Caco-2 (cell line): Measurements from ENCODE around the gene TAGLN2. TPM values are rescaled to one million over a fixed set of nuclear protein-coding genes. Genes with fewer than 3 reads are reported as not detected.

ENCODE experiments used
- BruUV-seq: library from RNA; stranded (reverse); fragments of 400-500 nt; replicated peaks from 2 replicates; lab custom pipeline; 2021; lab: Mats Ljungman, UMichigan
- CTCF ChIA-PET: fragments of 300-600 bp; sonication (Branson Sonifier 250); formaldehyde crosslinking; loops from one replicate; lab custom pipeline; 2022; ENCODE audit warnings: antibody characterized with exemption; lab: Charles Lee
- POLR2A ChIA-PET: fragments of 300-600 bp; sonication (Branson Sonifier 250); formaldehyde crosslinking; loops from one replicate; lab custom pipeline; 2022; ENCODE audit warnings: antibody characterized with exemption; lab: Charles Lee
- DNase-seq, 2 experiments: peaks; one replicate each; pipeline versions ENCODE4 v3.0.0 to v3.0.0-alpha.2; 2020 to 2022
- H3K27me3 ChIP-seq: replicated peaks from 2 replicates; pipeline ENCODE4 v1.6.0; 2011; ENCODE audit warnings: low read length; ENCODE audit not compliant: control insufficient read depth, insufficient read depth
- H3K36me3 ChIP-seq: 2 replicates; pipeline ENCODE4 v1.5.1; 2011; ENCODE audit warnings: low read length; ENCODE audit not compliant: control insufficient read depth, insufficient read depth
- H3K4me1 ChIP-seq: fragments of 250-450 bp; sonication (Bioruptor Pico); 2 replicates; pipeline ENCODE4 v1.5.1; 2020; ENCODE audit warnings: mild to moderate bottlenecking
- H3K4me3 ChIP-seq: 2 replicates; pipeline ENCODE4 v1.5.1; 2011; ENCODE audit warnings: low read depth, mild to moderate bottlenecking, control low read depth, low read length
- H3K9me3 ChIP-seq: fragments of 250-450 bp; sonication (Bioruptor Pico); 2 replicates; pipeline ENCODE4 v1.5.1; 2020; ENCODE audit warnings: mild to moderate bottlenecking, moderate library complexity
- H3K27ac Mint-ChIP-seq: one replicate; pipeline ENCODE4 v1.8.0; 2022; ENCODE audit warnings: mixed read lengths; ENCODE audit not compliant: unreplicated experiment
- H3K27me3 Mint-ChIP-seq: one replicate; pipeline ENCODE4 v1.8.0; 2022; ENCODE audit warnings: mixed read lengths; ENCODE audit not compliant: insufficient read depth, unreplicated experiment
- H3K36me3 Mint-ChIP-seq: one replicate; pipeline ENCODE4 v1.8.0; 2022; ENCODE audit warnings: mild to moderate bottlenecking, mixed read lengths; ENCODE audit not compliant: insufficient read depth, unreplicated experiment
- H3K4me1 Mint-ChIP-seq: one replicate; pipeline ENCODE4 v1.8.0; 2022; ENCODE audit warnings: low read depth, mixed read lengths; ENCODE audit not compliant: unreplicated experiment
- H3K4me3 Mint-ChIP-seq: one replicate; pipeline ENCODE4 v1.8.0; 2022; ENCODE audit warnings: mild to moderate bottlenecking, moderate library complexity, mixed read lengths; ENCODE audit not compliant: unreplicated experiment
- H3K9me3 Mint-ChIP-seq: one replicate; pipeline ENCODE4 v1.8.0; 2022; ENCODE audit warnings: mixed read lengths; ENCODE audit not compliant: unreplicated experiment
- intact Hi-C: fragments of 100-400 bp; cut with micrococcal nuclease; formaldehyde crosslinking; loops from one replicate; pipeline ENCODE4 v1.10.0; 2022; ENCODE audit not compliant: unreplicated experiment
- total RNA-seq: library from RNA; stranded (reverse); gene quantifications from 2 replicates; pipeline ENCODE4 v1.2.3, GENCODE V29; 2022
- TF ChIP-seq, protein P1 (sequence below), 2 experiments: fragments of 200-600 bp in 1 of 2; IDR thresholded peaks; 1 replicate in 1 of 2; 2 replicates in 1 of 2; pipeline versions ENCODE4 v1.5.1 to v1.8.0; 2011 to 2022; ENCODE audit warnings: antibody characterized with exemption in 1 of 2, control low read depth in 1 of 2, inconsistent platforms in 1 of 2, low read depth in 1 of 2, low read length in 1 of 2, mild to moderate bottlenecking in 1 of 2, moderate library complexity in 1 of 2; ENCODE audit not compliant: insufficient read depth in 1 of 2, severe bottlenecking in 1 of 2, unreplicated experiment in 1 of 2

The TAGLN2 gene
- total RNA-seq, 1 experiment from 2014 or later: 531 TPM

DNA sequence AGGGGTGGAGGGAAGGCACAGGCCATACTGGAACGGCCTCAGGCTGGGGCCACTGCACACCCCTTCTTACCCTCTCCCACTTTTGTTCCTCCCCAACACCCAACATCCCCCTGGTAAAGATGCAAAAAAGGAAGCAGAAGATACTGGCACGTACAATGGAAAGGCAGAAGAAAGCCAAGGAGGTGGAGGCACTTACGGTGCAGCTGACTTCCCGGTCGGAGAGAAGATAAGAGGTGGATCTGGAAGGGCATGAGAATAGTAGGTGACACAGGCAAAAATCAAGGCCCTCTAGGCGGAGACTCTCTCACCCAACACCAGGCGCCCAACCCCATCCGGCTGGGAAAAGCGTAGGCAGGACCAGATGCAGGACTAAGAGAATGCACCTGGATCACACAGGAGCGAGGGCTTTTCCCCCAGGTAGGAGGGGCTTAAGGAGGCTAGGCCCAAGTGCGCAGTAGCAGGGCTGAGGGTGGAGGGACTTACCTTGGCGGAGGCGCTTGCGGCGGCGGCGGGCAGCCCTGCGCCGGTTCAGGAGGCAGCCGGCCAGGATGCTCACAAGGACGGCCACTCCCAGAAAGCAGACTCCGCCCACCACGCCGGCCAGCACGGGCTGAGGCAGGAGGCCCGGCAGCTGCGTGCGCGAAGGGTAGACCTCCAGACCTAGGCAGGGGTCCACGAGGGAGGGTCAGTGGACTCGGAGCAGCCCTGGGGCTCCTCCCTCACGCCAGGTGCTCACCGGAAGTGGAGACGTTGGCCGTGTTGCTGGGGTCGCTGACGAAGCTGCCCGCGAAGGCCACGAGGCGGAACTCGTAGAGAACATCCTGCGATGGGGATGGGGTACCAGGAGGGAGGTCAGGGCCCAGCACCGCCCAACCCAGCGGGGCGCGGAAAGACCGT, 4.1 kb upstream of the TAGLN2 start:
- Mint-ChIP-seq H3K27ac (no peak overlapping the region), H3K4me3 (no peak overlapping the region), H3K27me3 (no peaks in the 10 kb centered on the region), H3K36me3 (peaks cover 41% of the 10 kb centered on the region), H3K4me1 (peaks cover 27% of the 10 kb centered on the region), H3K9me3 (no peaks in the 10 kb centered on the region)
- intact Hi-C loops: loop anchor here (10.0 kb wide), 1 partner anchor 155 kb away; the partner anchor contains the start of gene KCNJ9
- Histone ChIP-seq H3K4me3 (no peak overlapping the region), H3K36me3 (peaks cover 2% of the 10 kb centered on the region; the same call in 1 of the 2 replicates), H3K27me3 (no peaks in the 10 kb centered on the region), H3K9me3 (no peaks in the 10 kb centered on the region), H3K4me1 (peaks cover 18% of the 10 kb centered on the region)
- CTCF ChIA-PET: interaction anchor here (0.6 to 1.6 kb wide), 2 partner anchors 79 to 103 kb away, joined by 3 to 7 read pairs; partner anchors contain the start of gene SLAMF8
- TF ChIP-seq, protein P1, sequence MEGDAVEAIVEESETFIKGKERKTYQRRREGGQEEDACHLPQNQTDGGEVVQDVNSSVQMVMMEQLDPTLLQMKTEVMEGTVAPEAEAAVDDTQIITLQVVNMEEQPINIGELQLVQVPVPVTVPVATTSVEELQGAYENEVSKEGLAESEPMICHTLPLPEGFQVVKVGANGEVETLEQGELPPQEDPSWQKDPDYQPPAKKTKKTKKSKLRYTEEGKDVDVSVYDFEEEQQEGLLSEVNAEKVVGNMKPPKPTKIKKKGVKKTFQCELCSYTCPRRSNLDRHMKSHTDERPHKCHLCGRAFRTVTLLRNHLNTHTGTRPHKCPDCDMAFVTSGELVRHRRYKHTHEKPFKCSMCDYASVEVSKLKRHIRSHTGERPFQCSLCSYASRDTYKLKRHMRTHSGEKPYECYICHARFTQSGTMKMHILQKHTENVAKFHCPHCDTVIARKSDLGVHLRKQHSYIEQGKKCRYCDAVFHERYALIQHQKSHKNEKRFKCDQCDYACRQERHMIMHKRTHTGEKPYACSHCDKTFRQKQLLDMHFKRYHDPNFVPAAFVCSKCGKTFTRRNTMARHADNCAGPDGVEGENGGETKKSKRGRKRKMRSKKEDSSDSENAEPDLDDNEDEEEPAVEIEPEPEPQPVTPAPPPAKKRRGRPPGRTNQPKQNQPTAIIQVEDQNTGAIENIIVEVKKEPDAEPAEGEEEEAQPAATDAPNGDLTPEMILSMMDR (IDR thresholded peaks at IDR 0.05; ENCODE audit: insufficient read depth in 1 of 2, low read depth in 1 of 2, low read length in 1 of 2, severe bottlenecking in 1 of 2, unreplicated experiment in 1 of 2): no peak
- POLR2A ChIA-PET: no interaction called here
- no peak for DNase-seq
- BruUV-seq: no TSS peak

DNA sequence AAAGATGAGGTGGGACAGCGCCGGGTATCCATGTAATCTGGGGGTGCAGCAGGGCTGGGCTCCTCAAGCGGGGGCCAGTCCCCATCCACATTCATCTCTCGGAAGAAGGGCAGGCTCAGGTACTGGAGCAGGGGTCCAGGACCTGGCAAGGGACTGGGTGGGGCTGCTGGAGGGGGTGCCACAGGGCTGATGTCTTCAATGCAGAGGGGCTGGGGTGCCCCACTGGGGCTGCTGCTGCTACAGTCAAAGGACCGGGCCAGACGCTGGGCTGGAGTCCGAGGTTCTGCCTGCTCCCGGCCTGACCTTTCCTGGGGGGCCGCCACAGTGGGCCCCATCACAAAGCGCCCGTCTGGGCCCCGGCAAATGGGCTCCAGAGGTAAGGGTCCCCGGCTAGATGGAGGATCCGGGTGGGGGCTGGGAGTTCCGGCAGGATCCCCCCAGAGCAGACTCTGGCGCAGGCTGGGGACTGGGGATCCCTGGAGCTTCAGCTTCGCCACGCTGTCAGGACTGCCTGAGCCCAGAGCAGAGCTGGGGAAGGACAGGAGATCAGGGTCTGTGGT, 3.3 kb upstream of the TAGLN2 start:
- Histone ChIP-seq H3K4me1 (peaks cover 20% of the 10 kb centered on the region), H3K9me3 (no peaks in the 10 kb centered on the region), H3K27me3 (no peaks in the 10 kb centered on the region), H3K4me3 (no peak overlapping the region), H3K36me3 (no peaks in the 10 kb centered on the region; the same call in 1 of the 2 replicates)
- no peak for DNase-seq
- intact Hi-C loops: no loop called here
- POLR2A ChIA-PET: no interaction called here
- Mint-ChIP-seq H3K27ac (no peak overlapping the region), H3K36me3 (peaks cover 44% of the 10 kb centered on the region), H3K27me3 (no peaks in the 10 kb centered on the region), H3K4me3 (no peak overlapping the region), H3K4me1 (peaks cover 27% of the 10 kb centered on the region), H3K9me3 (no peaks in the 10 kb centered on the region)
- BruUV-seq: no TSS peak
- CTCF ChIA-PET: no interaction called here
- TF ChIP-seq, protein P1 (IDR thresholded peaks at IDR 0.05; ENCODE audit: insufficient read depth in 1 of 2, low read depth in 1 of 2, low read length in 1 of 2, severe bottlenecking in 1 of 2, unreplicated experiment in 1 of 2): no peak

DNA sequence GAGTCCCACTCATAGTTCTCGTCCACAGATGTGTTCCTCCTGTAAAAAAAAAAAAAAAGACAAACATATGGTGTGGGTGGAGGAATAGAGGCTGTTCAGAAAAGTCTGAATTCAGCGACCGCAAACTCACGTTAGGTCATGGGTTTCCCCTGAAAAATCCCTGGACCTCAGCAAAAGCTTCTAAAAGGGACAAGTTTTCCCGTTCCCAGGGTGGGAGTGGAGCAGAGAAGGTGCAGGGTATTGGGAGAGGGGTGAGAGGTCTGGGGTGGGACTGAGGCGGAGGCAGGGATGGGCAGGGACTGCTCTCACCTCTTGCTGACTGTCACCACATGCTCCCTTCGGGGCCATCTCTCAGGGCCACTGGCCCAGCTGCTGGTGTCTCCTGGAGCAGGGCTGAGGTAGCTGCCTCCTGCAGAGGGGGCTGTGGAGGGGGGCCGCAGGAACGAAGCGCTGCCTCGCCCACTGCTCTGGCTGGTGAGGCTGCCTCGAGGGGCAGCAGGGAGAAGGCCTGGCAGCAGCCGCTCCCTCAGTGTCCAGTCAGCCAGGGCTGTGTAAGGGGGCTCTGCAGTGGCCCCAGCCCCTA, 2.6 kb upstream of the TAGLN2 start:
- Mint-ChIP-seq H3K4me3 (no peak overlapping the region), H3K9me3 (no peaks in the 10 kb centered on the region), H3K27me3 (no peaks in the 10 kb centered on the region), H3K27ac (no peak overlapping the region), H3K36me3 (peaks cover 50% of the 10 kb centered on the region), H3K4me1 (peaks cover 27% of the 10 kb centered on the region)
- no peak for DNase-seq
- intact Hi-C loops: no loop called here
- H3K9me3 ChIP-seq: no peaks in the 10 kb centered on the region
- TF ChIP-seq, protein P1 (IDR thresholded peaks at IDR 0.05; ENCODE audit: insufficient read depth in 1 of 2, low read depth in 1 of 2, low read length in 1 of 2, severe bottlenecking in 1 of 2, unreplicated experiment in 1 of 2): no peak
- CTCF ChIA-PET: no interaction called here
- POLR2A ChIA-PET: no interaction called here
- no peaks in the 10 kb centered on the region for H3K27me3 ChIP-seq
- no TSS peak for BruUV-seq
- H3K4me1 ChIP-seq: peaks cover 20% of the 10 kb centered on the region
- no peak overlapping the region for H3K4me3 ChIP-seq
- no peaks in the 10 kb centered on the region; the same call in 1 of the 2 replicates for H3K36me3 ChIP-seq
